Large intestine (tissue), 3 donors: Measurements from ENCODE around the gene LAIR2. TPM values are rescaled to one million over a fixed set of nuclear protein-coding genes. Genes with fewer than 3 reads are reported as not detected.

ENCODE experiments used
- DNase-seq, 2 donors: peaks; one replicate each; pipeline versions ENCODE4 v3.0.0 to v3.0.0-alpha.2; 2013
- H3K27ac ChIP-seq: one replicate; pipeline ENCODE4 v1.5.1; 2013; ENCODE audit warnings: low read length
- H3K27me3 ChIP-seq: 2 replicates; pipeline ENCODE4 v1.6.1; 2013; ENCODE audit warnings: low read length; ENCODE audit not compliant: control insufficient read depth, insufficient read depth
- H3K36me3 ChIP-seq: 2 replicates; pipeline ENCODE4 v1.6.1; 2013; ENCODE audit warnings: low read length; ENCODE audit not compliant: control insufficient read depth, insufficient read depth
- H3K4me1 ChIP-seq: one replicate; pipeline ENCODE4 v1.6.1; 2013; ENCODE audit warnings: low read length; ENCODE audit not compliant: control insufficient read depth, insufficient read depth
- H3K4me3 ChIP-seq: one replicate; pipeline ENCODE4 v1.5.1; 2013; ENCODE audit warnings: low read length
- H3K9me3 ChIP-seq: one replicate; pipeline ENCODE4 v1.6.1; 2013; ENCODE audit warnings: mild to moderate bottlenecking, low read depth, low read length, moderate library complexity; ENCODE audit not compliant: control insufficient read depth
- WGBS: methylation state at CpG from one replicate; pipeline ENCODE4 v1.1.5; 2013; ENCODE audit warnings: low lambda C conversion rate; ENCODE audit not compliant: insufficient coverage; 5-methylcytosine and 5-hydroxymethylcytosine counted together
- polyA plus RNA-seq: library from polyadenylated mRNA; unstranded; fragments of 120-200 nt; gene quantifications from one replicate; pipeline ENCODE4 v1.2.1, GENCODE V29; 2013

The LAIR2 gene
- polyA plus RNA-seq, 1 donor, result 0.09 TPM

DNA sequence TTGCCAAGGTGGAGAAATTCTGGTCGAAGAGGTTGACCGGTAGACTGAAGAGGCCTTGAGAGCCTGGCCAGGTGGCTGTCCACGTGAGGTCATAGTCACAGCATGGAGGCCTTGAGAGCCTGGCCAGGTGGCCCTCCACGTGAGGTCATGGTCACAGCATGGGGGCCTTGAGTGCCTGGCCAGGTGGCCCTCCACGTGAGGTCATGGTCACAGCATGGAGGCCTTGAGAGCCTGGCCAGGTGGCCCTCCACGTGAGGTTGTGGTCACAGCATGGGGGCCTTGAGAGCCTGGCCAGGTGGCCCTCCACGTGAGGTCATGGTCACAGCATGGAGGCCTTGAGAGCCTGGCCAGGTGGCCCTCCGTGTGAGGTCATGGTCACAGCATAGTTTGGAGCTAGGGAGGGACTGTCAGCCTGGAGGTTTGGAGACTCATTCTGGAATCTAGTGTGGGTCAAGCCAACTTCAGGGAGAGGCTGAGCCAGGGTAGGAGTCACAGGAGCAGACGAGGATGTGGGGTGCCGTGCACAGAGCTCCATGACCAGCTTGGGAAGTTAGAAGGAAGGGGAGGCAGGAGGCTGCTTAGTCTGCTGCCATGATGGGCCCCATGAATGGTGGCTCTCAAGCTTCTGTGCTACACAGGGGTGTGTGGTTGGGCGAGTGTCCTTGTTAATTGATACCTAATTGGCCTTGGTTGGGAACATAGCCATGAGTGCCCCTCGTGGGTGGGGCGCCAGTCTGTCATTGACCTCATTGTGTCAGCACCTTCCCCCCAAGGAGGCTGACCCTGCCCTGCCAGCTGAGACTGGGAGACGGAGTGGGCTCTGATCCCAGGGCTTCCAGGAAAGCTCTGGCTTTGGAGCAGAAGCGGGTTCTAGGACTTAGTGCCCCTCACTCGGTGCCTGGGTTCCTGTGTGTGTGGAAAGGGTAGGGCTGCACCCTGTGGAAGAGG, 43.1 kb upstream of the LAIR2 start:
- DNase-seq, result no peak
- no peak overlapping the region for H3K4me3 ChIP-seq
- no CpG with 5 or more reads among the region's 16 CpGs for WGBS
- peaks cover 22% of the 10 kb centered on the region for H3K4me1 ChIP-seq
- H3K27ac ChIP-seq, result no peak overlapping the region
- H3K9me3 ChIP-seq, result no peaks in the 10 kb centered on the region
- peaks cover 74% of the 10 kb centered on the region for H3K36me3 ChIP-seq
- no peaks in the 10 kb centered on the region for H3K27me3 ChIP-seq

DNA sequence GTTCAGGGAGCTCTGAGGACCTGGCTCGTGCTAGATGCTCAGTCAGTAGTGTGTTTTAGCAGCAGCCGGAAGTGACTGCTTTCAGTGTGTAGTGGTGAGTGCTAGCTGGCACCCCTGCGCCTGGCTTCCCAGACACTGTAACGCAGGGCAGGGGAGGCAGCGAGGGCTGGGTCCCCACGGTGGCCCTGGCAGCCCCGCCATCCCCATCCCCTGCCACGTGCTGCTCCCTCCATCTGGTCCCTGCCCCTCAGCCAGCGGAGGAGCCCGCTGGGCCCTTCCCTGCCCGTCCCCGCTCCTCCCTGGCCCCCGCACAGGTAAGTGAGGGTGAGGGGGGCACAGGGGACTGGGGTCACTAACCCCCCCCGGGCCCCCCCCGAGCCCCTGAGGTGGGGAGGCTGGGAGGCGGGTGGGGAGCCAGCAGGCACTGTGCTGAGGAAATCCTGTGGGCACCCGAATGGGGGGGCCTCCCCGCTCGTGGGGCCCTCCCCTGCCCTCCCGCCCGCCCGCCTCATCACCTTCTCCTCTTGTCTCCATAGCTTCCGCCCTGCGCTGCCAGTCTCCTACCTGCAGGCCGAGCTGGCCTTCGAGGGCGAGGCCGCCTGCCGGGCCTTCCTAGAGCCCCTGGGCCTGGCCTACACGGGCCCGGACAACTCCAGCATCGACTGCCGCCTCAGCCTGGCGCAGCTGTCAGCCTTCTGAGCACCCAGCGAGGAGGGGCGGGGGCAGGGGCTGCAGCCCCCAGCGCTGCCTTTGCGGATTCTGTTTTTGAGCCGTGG, 42.2 kb upstream of the LAIR2 start:
- Histone ChIP-seq H3K27me3 (no peaks in the 10 kb centered on the region), H3K36me3 (peaks cover 66% of the 10 kb centered on the region), H3K9me3 (peaks cover 2% of the 10 kb centered on the region), H3K4me1 (peaks cover 25% of the 10 kb centered on the region), H3K4me3 (no peak overlapping the region), H3K27ac (no peak overlapping the region)
- WGBS, result no CpG with 5 or more reads among the region's 39 CpGs
- no peak for DNase-seq

DNA sequence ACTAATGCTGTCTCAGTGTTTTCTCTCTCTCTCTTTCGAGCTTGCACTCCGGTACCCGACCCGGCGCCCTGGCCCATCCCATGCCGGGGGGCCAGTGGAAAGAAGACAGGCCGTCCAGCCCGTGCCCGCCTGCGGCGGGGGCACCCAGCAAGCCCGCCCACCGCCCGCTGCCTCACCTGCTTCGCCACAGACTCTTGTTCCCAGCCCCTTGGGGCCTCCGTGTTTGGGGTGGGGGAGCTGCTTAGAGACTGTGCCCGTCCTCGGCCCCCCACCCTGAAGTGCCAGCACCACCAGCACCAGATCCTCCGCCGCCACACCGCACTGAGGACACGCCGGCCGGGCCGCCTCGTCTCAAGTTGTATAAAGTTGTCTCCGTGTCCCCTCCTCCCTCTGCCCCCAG, 41.4 kb upstream of the LAIR2 start:
- Histone ChIP-seq H3K27me3 (no peaks in the 10 kb centered on the region), H3K9me3 (peaks cover 6% of the 10 kb centered on the region), H3K27ac (peak overlapping the region; percentile 42), H3K4me3 (no peak overlapping the region), H3K4me1 (peaks cover 33% of the 10 kb centered on the region), H3K36me3 (peaks cover 66% of the 10 kb centered on the region)
- DNase-seq, result no peak
- WGBS, result no CpG with 5 or more reads among the region's 27 CpGs

DNA sequence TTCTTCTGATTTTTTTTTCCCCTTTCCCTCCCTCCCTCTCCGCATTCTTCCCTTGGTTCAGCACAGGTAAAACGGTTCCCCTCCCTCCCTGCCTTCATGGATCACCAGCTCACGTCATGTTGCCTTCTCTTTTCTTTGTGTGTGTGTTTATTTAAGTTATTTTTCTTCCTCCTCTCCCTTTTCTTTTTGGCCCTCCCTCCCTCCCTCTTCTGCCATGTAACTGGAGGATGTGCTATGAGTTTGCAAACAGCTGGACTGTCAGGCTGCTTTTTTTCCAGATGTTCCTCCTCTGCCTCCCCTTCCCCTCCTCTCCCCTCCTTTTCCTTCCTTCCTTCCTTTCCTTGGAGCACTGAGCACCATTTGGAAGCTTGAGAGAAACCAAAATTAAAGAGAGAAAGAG, 41.0 kb upstream of the LAIR2 start:
- no peak for DNase-seq
- Histone ChIP-seq H3K27me3 (no peaks in the 10 kb centered on the region), H3K9me3 (peaks cover 6% of the 10 kb centered on the region), H3K4me3 (no peak overlapping the region), H3K4me1 (peaks cover 37% of the 10 kb centered on the region), H3K27ac (peak overlapping the region; percentile 98), H3K36me3 (peaks cover 64% of the 10 kb centered on the region)
- 67% methylated on average over 3 of the region's 3 CpGs for WGBS

DNA sequence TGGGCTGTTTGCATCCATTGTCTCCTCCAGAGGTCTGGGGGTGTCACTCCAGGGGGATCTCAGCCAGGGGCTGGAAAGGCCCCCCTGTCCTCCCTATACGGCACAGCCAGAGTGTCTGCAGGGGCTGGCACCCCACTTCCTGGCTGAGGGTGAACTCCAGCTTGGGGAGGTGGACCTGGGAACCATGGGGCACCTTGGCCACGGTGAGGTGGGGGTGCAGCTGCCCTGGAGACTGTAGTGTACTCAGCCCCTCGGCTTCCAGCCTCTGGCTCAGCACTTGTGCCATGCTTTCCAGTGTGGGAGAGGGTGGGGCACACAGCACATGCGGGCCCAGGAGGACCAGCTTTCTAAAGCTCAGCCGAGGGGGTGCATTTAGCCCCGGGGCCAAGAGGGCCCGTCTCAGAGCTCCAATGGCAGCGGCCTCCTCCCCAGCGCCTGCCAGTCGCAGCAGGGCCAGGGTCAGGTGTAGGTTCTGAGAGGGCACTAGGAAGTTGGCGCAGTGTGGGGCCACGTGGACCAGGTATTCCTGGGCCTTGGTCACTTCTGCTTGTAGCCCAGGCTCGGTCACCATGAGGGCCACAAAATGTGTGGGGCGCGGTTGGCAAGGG, 40.5 kb upstream of the LAIR2 start:
- WGBS, result no CpG with 5 or more reads among the region's 15 CpGs

DNA sequence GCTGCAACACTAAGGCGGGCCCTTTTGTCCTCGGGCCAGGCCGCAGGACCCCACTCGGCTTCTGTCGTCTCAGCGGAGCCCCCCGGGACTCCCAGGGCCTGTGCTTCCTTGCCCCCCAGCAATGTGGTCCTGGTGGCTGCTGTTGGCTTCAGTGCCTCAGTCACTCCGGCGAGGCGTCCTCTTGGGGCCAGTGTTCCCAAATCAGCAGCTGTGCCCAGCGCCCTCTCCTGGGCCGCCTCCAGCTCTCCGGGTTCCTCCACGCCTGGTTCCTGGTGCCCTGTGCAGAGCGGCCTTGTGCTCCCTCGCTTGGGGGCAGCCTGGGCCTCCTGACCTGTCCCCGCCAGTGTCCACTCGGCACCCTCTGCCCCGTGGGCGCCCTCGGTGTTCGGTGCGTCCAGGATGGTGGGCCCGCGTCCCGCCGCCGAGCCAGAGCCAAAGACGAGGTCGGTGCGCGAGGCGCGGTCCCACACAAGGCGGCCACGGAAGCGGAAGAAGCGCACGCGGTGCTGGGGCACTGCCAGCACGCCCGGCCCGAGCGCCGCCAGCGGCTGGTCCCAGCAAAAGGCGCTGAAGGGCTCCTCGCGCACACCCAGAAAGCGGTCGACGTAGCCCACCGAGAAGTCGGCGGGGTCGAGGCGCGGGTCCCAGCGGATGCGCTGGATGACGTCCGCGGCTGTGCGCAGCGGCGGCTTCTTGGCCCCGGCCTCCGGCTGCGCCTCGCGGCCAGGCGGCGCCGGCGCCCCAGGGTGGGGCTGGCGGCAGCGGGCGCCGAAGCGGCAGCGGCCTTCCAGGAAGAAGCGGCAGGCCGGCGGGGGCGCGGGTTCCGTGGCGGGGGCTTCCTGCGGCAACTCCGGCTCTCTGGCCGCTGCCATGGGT, 39.7 kb upstream of the LAIR2 start:
- Histone ChIP-seq H3K36me3 (peaks cover 53% of the 10 kb centered on the region), H3K4me3 (peak overlapping the region; percentile 62), H3K27me3 (no peaks in the 10 kb centered on the region), H3K9me3 (peaks cover 6% of the 10 kb centered on the region), H3K27ac (peak overlapping the region; percentile 98), H3K4me1 (peaks cover 47% of the 10 kb centered on the region)
- no CpG with 5 or more reads among the region's 91 CpGs for WGBS
- DNase-seq, result peak in 1 of 2 donors; percentile 82

More for the DNA sequence above, 40.5 kb upstream of the LAIR2 start:
- H3K27me3 ChIP-seq, result no peaks in the 10 kb centered on the region
- peaks cover 6% of the 10 kb centered on the region for H3K9me3 ChIP-seq
- peaks cover 42% of the 10 kb centered on the region for H3K4me1 ChIP-seq
- DNase-seq, result peak in 1 of 2 donors; percentile 40
- peak overlapping the region; percentile 62 for H3K4me3 ChIP-seq
- peaks cover 59% of the 10 kb centered on the region for H3K36me3 ChIP-seq
- H3K27ac ChIP-seq, result peak overlapping the region; percentile 98

DNA sequence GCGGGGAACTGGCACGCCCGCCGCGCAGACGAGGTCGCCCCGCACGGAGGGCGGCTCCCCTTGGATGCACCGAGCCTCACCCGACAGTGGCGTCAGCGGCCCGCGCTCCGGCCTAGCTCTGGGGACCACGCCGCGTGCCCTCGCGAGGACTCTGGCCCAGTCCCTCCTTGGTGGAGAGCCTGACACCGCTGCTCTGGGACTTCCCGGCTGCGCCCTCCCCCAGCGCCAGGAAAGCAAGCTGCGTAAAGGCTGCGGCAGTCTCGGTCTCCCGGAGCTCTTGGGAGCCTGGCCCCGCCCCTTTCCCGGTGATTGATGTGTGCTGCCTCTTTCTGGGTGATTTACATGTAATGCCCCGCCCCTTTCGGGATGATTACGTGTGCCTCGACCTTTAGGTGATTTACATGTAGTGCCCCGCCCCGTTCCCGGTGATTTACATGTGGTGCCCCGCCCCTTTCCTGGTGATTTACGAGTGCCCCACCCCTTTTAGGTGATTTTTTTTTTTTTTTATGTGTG, 39.0 kb upstream of the LAIR2 start, which contains the start of gene LENG9:
TSS of gene LENG9 (minus strand) at position 248 of the 513 bp plus-strand sequence. CDS start 252 bp downstream, outside the sequence.
- Histone ChIP-seq H3K4me1 (peaks cover 50% of the 10 kb centered on the region), H3K27ac (peak within 1 kb of the TSS; percentile 98), H3K27me3 (no peaks in the 10 kb centered on the region), H3K36me3 (peaks cover 46% of the 10 kb centered on the region), H3K4me3 (peak within 1 kb of the TSS; percentile 62), H3K9me3 (peaks cover 6% of the 10 kb centered on the region)
- no CpG with 5 or more reads among the region's 41 CpGs for WGBS
- DNase-seq, result peak; percentile 99

DNA sequence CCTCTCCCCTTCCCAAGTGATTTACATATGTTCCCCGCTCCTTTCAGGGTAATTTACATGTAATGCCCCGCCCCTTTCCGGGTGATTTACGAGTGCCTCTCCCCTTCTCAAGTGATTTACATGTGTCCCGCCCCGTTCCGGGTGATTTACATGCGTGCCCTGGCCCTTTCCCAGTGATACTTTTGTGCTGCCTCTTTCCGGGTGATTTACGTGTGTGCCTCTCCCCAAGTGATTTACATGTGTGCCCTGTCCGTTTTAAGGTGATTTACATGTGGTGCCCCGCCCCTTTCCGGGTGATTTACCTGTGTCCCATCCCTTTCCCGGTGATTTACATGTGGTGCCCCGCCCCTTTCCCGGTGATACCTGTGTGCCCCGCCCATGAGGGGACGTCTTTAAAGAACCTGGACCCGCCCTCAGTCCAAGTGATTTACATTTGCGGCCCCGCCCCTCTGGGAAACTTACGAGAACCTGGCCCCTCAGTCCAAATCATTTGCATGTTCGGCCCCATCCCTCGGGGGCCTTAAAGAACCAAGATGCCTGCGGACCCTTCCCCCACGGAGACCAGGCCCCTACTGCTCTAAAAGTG, 38.5 kb upstream of the LAIR2 start:
- H3K36me3 ChIP-seq, result peaks cover 41% of the 10 kb centered on the region
- H3K4me3 ChIP-seq, result peak overlapping the region; percentile 54
- no peaks in the 10 kb centered on the region for H3K27me3 ChIP-seq
- DNase-seq, result peak; percentile 94 to 98
- H3K9me3 ChIP-seq, result peaks cover 6% of the 10 kb centered on the region
- no CpG with 5 or more reads among the region's 26 CpGs for WGBS
- peaks cover 54% of the 10 kb centered on the region for H3K4me1 ChIP-seq
- H3K27ac ChIP-seq, result peak overlapping the region; percentile 98
